ENCODE results near the gene ZNF181. TPM values are rescaled to one million over a fixed set of nuclear protein-coding genes. Genes with fewer than 3 reads are reported as not detected.
A peak's percentile ranks its signal among the peaks of the same experiment; 100 is the strongest.

The ZNF181 gene
- total and polyA plus RNA-seq, 2 donors from 2014 or later, result 13.4 to 14.0 TPM

GRCh38 chr19:34713262-34713637, 20.8 kb upstream of the ZNF181 start:
- Histone ChIP-seq H3K27ac (ENCODE audit: low read depth in 2 of 2, low read length in 2 of 2) (no peak overlapping the region), H3K36me3 (ENCODE audit: control insufficient read depth in 2 of 3, insufficient read depth in 3 of 3, low read length in 3 of 3) (no peaks in the 10 kb centered on the region), H3K27me3 (ENCODE audit: control insufficient read depth, insufficient read depth, low read length) (no peaks in the 10 kb centered on the region), H3K4me3 (ENCODE audit: low read length in 3 of 3) (no peak overlapping the region), H3K4me1 (ENCODE audit: control insufficient read depth in 2 of 3, insufficient read depth in 2 of 3, low read depth in 1 of 3, low read length in 3 of 3) (no peaks in the 10 kb centered on the region), H3K9me3 (ENCODE audit: control insufficient read depth in 2 of 3, insufficient read depth in 1 of 3, low read length in 3 of 3) (peaks cover 0 to 7% (median 2%) of the 10 kb centered on the region in 3 donors), H3K9ac (ENCODE audit: low read length in 3 of 3) (no peak overlapping the region)
- no peak for TF ChIP-seq CTCF (IDR thresholded peaks at IDR 0.05; ENCODE audit: borderline replicate concordance, extremely low read depth, insufficient read depth)
- FAIRE-seq (no peak), DNase-seq (no peak)
- intact Hi-C loops (cut with DNase I), result loop anchor here (5.0 kb wide), 1 partner anchor 76 kb away; no protein-coding TSS in a partner anchor

- no peaks in the 10 kb centered on the region for H3K4me1 ChIP-seq (ENCODE audit: control insufficient read depth in 2 of 3, insufficient read depth in 2 of 3, low read depth in 1 of 3, low read length in 3 of 3)
- no peak overlapping the region for H3K9ac ChIP-seq (ENCODE audit: low read length in 3 of 3)
- DNase-seq, result no peak
- no peak overlapping the region for H3K4me3 ChIP-seq (ENCODE audit: low read length in 3 of 3)
- H3K36me3 ChIP-seq (ENCODE audit: control insufficient read depth in 2 of 3, insufficient read depth in 3 of 3, low read length in 3 of 3), result no peaks in the 10 kb centered on the region
- H3K9me3 ChIP-seq (ENCODE audit: control insufficient read depth in 2 of 3, insufficient read depth in 1 of 3, low read length in 3 of 3), result peaks cover 0 to 7% (median 2%) of the 10 kb centered on the region in 3 donors
- FAIRE-seq, result no peak
- intact Hi-C loops (cut with DNase I), result no loop called here
- no peak overlapping the region for H3K27ac ChIP-seq (ENCODE audit: low read depth in 2 of 2, low read length in 2 of 2)
- no peak for TF ChIP-seq CTCF (IDR thresholded peaks at IDR 0.05; ENCODE audit: borderline replicate concordance, extremely low read depth, insufficient read depth)
- H3K27me3 ChIP-seq (ENCODE audit: control insufficient read depth, insufficient read depth, low read length), result no peaks in the 10 kb centered on the region
Observed at GRCh38 chr19:34715357-34715756, 18.7 kb upstream of the ZNF181 start.

GRCh38 chr19:34722353-34722752, 11.7 kb upstream of the ZNF181 start:
- no peak for TF ChIP-seq CTCF (IDR thresholded peaks at IDR 0.05; ENCODE audit: borderline replicate concordance, extremely low read depth, insufficient read depth)
- H3K36me3 ChIP-seq (ENCODE audit: control insufficient read depth in 2 of 3, insufficient read depth in 3 of 3, low read length in 3 of 3), result no peaks in the 10 kb centered on the region
- no peaks in the 10 kb centered on the region for H3K4me1 ChIP-seq (ENCODE audit: control insufficient read depth in 2 of 3, insufficient read depth in 2 of 3, low read depth in 1 of 3, low read length in 3 of 3)
- FAIRE-seq (no peak), DNase-seq (no peak)
- no peak overlapping the region for H3K27ac ChIP-seq (ENCODE audit: low read depth in 2 of 2, low read length in 2 of 2)
- no peak overlapping the region for H3K4me3 ChIP-seq (ENCODE audit: low read length in 3 of 3)
- H3K9ac ChIP-seq (ENCODE audit: low read length in 3 of 3), result no peak overlapping the region
- intact Hi-C loops (cut with DNase I), result no loop called here
- H3K27me3 ChIP-seq (ENCODE audit: control insufficient read depth, insufficient read depth, low read length), result no peaks in the 10 kb centered on the region
- no peaks in the 10 kb centered on the region for H3K9me3 ChIP-seq (ENCODE audit: control insufficient read depth in 2 of 3, insufficient read depth in 1 of 3, low read length in 3 of 3)

GRCh38 chr19:34725400-34725799, 8.6 kb upstream of the ZNF181 start:
- H3K27me3 ChIP-seq (ENCODE audit: control insufficient read depth, insufficient read depth, low read length), result no peaks in the 10 kb centered on the region
- DNase-seq, result peak in 3 of 5 donors; percentile 21 to 39 (median 34)
- no peaks in the 10 kb centered on the region for H3K4me1 ChIP-seq (ENCODE audit: control insufficient read depth in 2 of 3, insufficient read depth in 2 of 3, low read depth in 1 of 3, low read length in 3 of 3)
- H3K9ac ChIP-seq (ENCODE audit: low read length in 3 of 3), result no peak overlapping the region
- no peaks in the 10 kb centered on the region for H3K36me3 ChIP-seq (ENCODE audit: control insufficient read depth in 2 of 3, insufficient read depth in 3 of 3, low read length in 3 of 3)
- TF ChIP-seq CTCF (IDR thresholded peaks at IDR 0.05; ENCODE audit: borderline replicate concordance, extremely low read depth, insufficient read depth), result no peak
- intact Hi-C loops (cut with DNase I), result no loop called here
- no peak overlapping the region for H3K27ac ChIP-seq (ENCODE audit: low read depth in 2 of 2, low read length in 2 of 2)
- no peaks in the 10 kb centered on the region for H3K9me3 ChIP-seq (ENCODE audit: control insufficient read depth in 2 of 3, insufficient read depth in 1 of 3, low read length in 3 of 3)
- FAIRE-seq, result no peak
- H3K4me3 ChIP-seq (ENCODE audit: low read length in 3 of 3), result no peak overlapping the region
